Measurements from ENCODE around the gene MEGF9.
A peak's percentile ranks its signal among the peaks of the same experiment; 100 is the strongest.

The MEGF9 gene

DNA sequence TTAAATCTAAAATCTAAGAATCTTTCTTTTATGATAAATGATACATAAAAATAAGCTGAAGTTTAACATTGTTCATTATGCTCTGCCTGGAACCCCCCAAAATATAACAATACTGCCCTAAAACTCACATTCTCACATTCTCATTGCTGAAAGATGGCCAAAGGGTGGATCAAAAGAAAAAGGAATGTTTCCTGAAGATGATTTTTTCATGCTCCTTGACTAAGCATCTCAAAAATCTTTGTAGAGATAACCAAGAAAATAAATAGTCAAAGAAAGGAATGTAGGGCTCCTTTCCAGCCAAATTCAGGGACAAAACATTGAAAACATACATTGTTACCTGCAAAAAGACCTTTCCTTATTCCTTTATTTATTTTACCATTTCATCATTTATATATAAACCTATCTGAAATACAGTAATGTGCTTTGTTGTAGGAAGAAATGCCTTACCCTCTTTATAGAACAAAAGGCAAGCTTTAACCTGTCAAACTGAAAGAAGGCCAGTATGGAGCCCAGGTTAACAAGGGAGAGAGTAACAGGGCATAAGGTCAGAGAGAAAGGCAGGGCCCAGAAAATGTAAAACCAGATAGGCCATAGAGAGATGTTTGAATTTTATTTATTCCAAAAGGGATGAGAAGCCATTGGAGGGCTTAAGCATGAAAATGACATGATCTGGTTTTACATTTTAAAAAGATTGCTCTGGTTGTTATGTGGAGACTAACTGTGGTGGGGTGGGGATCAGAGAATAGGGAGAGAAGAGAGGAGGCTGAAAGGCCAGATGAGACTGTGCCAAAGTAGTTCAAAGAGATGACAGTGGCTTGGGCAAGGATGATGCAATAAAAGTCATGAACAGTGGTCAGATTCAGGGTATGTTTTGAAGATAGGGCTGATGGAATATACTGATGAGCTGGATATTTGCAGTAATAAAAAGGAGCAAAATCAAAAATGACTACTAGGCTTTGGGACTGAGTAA is 97.0 kb downstream of the MEGF9 start:
- no peak overlapping the region for H2AFZ ChIP-seq (ENCODE audit: low read depth, low read length)
- H3K36me3 ChIP-seq (ENCODE audit: insufficient read depth, low read length): peaks cover 13% of the 10 kb centered on the region
- H3K27me3 ChIP-seq (ENCODE audit: insufficient read depth, low read length): no peaks in the 10 kb centered on the region
- H3K4me3 ChIP-seq (ENCODE audit: low read length): no peak overlapping the region
- peaks cover 3% of the 10 kb centered on the region for H3K4me1 ChIP-seq (ENCODE audit: insufficient read depth, low read length)
- H3K9me3 ChIP-seq (ENCODE audit: low read length): no peaks in the 10 kb centered on the region

DNA sequence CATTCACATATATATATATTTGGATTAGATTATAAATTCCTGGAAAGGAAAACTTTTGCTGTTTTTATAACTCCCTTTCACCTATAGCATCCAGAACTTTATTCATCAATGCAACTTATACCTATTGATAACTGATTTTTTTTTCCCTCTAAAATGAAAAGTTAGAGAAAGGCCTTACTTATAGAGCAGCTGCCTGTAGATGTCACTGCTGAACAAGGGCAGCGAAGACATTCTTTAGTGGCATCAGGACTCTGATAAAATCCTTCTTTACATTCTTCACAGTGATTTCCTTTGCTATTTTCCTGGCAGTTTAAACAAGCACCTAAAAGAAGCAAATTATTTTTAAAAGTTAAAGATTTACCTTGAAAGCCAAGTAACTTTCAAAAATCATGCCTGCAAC is 102.1 kb downstream of the MEGF9 start:
- Histone ChIP-seq H3K4me3 (ENCODE audit: low read length) (no peak overlapping the region), H2AFZ (ENCODE audit: low read depth, low read length) (no peak overlapping the region), H3K4me1 (ENCODE audit: insufficient read depth, low read length) (no peaks in the 10 kb centered on the region), H3K27me3 (ENCODE audit: insufficient read depth, low read length) (no peaks in the 10 kb centered on the region), H3K9me3 (ENCODE audit: low read length) (no peaks in the 10 kb centered on the region), H3K36me3 (ENCODE audit: insufficient read depth, low read length) (peaks cover 17% of the 10 kb centered on the region)

DNA sequence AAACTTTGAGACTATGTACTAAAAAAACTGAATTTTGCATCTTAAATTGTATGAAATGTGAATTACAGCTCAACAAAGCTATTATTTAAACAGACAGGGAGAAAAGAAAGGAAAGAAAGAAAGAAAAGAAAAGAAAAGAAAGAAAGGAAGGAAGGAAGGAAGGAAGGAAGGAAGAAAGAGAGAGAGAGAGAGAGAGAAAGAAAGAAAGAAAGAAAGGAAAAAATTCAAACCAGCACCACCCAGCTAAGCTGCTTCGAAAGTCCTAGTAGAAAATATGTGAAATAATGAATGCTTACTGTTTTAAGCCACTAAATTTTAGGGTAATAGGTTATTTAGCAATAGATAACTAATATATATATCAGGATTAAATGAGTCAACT is 102.6 kb downstream of the MEGF9 start:
- Histone ChIP-seq H2AFZ (ENCODE audit: low read depth, low read length) (no peak overlapping the region), H3K27me3 (ENCODE audit: insufficient read depth, low read length) (no peaks in the 10 kb centered on the region), H3K36me3 (ENCODE audit: insufficient read depth, low read length) (peaks cover 17% of the 10 kb centered on the region), H3K4me1 (ENCODE audit: insufficient read depth, low read length) (no peaks in the 10 kb centered on the region), H3K9me3 (ENCODE audit: low read length) (no peaks in the 10 kb centered on the region), H3K4me3 (ENCODE audit: low read length) (no peak overlapping the region)

DNA sequence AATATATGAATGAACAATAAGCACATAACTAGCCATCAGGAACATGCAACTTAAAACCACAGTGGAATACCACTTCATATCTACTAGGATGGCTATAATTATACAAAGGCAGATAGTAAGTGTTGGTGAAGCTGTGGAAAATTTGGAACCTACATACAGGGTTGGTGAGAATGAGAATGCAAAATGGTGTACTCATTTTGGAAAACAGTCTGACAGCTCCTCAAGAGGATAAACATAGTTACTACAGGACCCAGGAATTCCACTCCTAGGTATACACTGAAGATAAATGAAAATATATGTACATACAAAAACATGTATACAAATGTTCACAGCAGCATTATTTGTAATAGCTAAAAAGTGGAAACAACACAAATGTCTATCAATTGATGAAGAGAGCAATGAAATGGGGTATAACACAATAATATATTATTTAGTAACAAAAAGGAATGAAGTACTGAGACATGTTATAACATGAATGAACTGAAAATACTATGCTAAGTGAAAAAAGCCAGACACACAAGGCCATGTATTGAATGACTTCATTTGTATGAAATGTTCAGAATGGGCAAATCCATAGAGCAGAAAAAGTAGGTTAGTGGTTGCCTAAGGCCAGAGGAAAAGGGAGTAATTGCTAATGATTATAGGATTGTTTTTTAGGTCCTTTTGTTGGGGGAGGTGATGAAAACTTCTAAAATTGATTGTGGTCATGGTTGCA is 103.1 kb downstream of the MEGF9 start:
- H3K9me3 ChIP-seq (ENCODE audit: low read length): no peaks in the 10 kb centered on the region
- H3K4me1 ChIP-seq (ENCODE audit: insufficient read depth, low read length): no peaks in the 10 kb centered on the region
- H3K27me3 ChIP-seq (ENCODE audit: insufficient read depth, low read length): no peaks in the 10 kb centered on the region
- no peak overlapping the region for H3K4me3 ChIP-seq (ENCODE audit: low read length)
- peaks cover 21% of the 10 kb centered on the region for H3K36me3 ChIP-seq (ENCODE audit: insufficient read depth, low read length)
- no peak overlapping the region for H2AFZ ChIP-seq (ENCODE audit: low read depth, low read length)

DNA sequence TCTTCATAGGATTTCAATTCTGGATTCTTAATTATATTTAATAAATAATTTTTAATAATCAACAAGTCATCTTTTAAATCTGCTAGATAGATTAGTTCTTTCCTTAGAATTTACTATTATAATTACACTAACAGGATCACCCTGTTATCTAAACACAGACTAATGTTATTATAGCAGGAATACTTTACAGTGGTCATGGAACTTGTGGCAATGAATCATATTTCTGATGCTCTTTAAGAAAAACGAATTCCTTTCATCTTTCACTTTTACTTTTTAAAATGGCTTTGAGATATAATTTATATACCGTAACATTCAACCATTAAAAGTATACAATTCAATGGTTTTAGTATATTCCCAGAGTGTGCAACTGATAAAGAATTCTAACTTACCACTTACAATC is 104.6 kb downstream of the MEGF9 start:
- Histone ChIP-seq H2AFZ (ENCODE audit: low read depth, low read length) (no peak overlapping the region), H3K36me3 (ENCODE audit: insufficient read depth, low read length) (peaks cover 33% of the 10 kb centered on the region), H3K4me1 (ENCODE audit: insufficient read depth, low read length) (no peaks in the 10 kb centered on the region), H3K4me3 (ENCODE audit: low read length) (no peak overlapping the region), H3K27me3 (ENCODE audit: insufficient read depth, low read length) (no peaks in the 10 kb centered on the region), H3K9me3 (ENCODE audit: low read length) (no peaks in the 10 kb centered on the region)

DNA sequence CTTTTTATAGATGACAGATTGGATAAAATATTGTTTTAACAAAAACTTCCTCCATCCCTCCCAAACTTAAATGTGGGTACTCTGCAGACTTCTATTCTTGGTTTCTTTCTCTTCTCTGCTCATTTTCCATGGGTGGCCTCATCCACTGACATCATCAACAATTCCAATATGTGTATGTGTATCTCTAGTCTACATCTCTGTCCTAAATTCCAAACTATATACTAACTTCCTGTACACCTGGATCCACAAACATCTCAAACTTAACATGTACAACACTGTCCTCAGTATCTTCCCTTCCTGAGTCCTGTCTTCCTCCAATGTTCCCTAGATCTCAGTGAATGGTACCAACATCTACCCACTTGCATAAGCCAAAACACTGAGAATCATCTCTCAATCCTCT is 105.8 kb downstream of the MEGF9 start:
- Histone ChIP-seq H3K4me1 (ENCODE audit: insufficient read depth, low read length) (no peaks in the 10 kb centered on the region), H2AFZ (ENCODE audit: low read depth, low read length) (no peak overlapping the region), H3K27me3 (ENCODE audit: insufficient read depth, low read length) (no peaks in the 10 kb centered on the region), H3K9me3 (ENCODE audit: low read length) (no peaks in the 10 kb centered on the region), H3K4me3 (ENCODE audit: low read length) (no peak overlapping the region), H3K36me3 (ENCODE audit: insufficient read depth, low read length) (peaks cover 36% of the 10 kb centered on the region)

DNA sequence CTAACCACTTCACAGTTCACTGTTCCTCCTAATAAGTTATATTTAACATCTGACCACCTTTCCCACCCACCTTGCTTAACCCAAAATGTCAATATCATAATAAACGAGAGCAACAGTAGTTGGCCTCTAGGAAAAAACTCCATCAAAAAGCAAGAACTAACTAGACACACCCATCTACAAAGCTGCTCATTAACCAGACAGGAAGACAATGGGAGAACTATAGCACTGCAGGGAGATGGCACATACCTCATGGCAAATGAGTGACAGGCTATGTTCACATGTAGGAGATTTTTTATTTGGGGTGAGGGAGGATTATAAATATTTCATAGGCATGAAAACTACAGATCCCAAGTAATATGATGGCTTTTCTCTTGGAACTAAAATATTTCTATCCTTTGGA is 110.7 kb downstream of the MEGF9 start:
- H3K4me1 ChIP-seq (ENCODE audit: insufficient read depth, low read length): no peaks in the 10 kb centered on the region
- no peak overlapping the region for H2AFZ ChIP-seq (ENCODE audit: low read depth, low read length)
- no peaks in the 10 kb centered on the region for H3K9me3 ChIP-seq (ENCODE audit: low read length)
- no peak overlapping the region for H3K4me3 ChIP-seq (ENCODE audit: low read length)
- peaks cover 31% of the 10 kb centered on the region for H3K36me3 ChIP-seq (ENCODE audit: insufficient read depth, low read length)
- no peaks in the 10 kb centered on the region for H3K27me3 ChIP-seq (ENCODE audit: insufficient read depth, low read length)

DNA sequence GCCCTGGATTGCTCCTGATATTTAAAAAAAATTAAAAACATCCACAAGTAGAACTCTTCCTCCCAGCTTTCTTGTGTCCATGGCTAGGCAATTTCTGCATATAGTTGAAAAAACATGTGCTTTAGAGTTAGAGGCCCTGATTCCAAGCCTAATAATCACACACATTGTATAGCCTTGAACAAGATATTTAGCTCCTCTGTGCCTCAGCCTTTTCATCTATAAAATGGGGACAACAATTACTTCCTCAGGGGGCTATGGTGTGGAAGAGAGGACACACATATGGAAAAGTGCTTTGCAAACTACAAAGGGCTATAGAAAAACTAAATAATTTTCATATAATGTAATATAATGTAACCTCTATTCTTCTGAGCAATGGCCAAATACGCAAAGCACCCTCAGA is 111.3 kb downstream of the MEGF9 start:
- Histone ChIP-seq H3K27me3 (ENCODE audit: insufficient read depth, low read length) (no peaks in the 10 kb centered on the region), H2AFZ (ENCODE audit: low read depth, low read length) (no peak overlapping the region), H3K36me3 (ENCODE audit: insufficient read depth, low read length) (peaks cover 29% of the 10 kb centered on the region), H3K4me3 (ENCODE audit: low read length) (no peak overlapping the region), H3K4me1 (ENCODE audit: insufficient read depth, low read length) (no peaks in the 10 kb centered on the region), H3K9me3 (ENCODE audit: low read length) (no peaks in the 10 kb centered on the region)

DNA sequence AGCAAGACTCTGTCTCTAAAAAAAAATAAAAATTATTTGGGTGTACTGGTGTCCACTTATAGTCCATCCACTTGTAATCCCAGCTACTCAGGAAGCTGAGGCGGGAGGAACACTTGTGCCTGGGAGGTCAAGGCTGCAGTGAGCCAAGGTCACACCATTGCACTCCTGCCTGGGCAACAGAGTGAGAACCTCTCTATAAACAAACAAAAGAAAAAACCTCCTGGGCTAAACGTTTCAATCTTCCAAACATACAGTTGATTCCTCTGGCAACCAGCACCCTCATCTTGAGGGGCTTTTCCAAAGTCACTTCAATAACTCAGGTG is 120.4 kb downstream of the MEGF9 start:
- Histone ChIP-seq H3K36me3 (ENCODE audit: insufficient read depth, low read length) (no peaks in the 10 kb centered on the region), H3K9me3 (ENCODE audit: low read length) (no peaks in the 10 kb centered on the region), H3K4me1 (ENCODE audit: insufficient read depth, low read length) (no peaks in the 10 kb centered on the region), H3K27me3 (ENCODE audit: insufficient read depth, low read length) (no peaks in the 10 kb centered on the region), H3K4me3 (ENCODE audit: low read length) (no peak overlapping the region), H2AFZ (ENCODE audit: low read depth, low read length) (no peak overlapping the region)

DNA sequence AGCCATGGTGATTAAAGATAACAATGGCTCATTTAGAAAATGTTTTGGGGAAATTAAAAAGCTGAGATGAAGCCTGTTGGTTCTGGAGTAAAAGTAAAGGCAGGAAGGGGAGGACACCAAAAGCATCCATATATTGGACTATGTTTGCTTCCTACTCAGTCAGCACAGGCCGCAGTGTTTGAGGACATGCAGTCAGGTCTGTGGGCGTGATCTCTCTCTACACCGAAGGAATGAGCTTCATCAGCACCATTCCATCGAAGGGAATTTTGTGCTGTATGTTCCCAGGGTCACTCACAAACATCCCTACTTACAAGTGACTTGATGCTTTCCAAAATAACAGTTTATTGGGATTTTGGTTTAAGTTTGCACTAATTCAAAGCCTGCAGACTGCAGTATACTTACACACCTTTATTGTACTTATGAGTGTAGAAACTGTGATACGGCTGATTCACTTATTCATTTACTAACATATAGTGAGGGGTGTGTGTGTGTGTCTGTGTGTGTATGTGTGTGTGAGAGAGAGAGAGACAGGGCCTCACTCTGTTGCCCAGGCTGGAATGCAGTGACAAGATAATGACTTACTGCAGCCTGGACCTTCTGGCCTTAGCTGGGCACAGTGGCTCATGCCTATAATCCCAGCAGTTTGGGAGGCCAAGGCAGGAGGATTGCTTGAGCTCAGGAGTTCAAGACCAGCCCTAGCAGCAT is 120.9 kb downstream of the MEGF9 start:
- H3K27me3 ChIP-seq (ENCODE audit: insufficient read depth, low read length): no peaks in the 10 kb centered on the region
- H2AFZ ChIP-seq (ENCODE audit: low read depth, low read length): no peak overlapping the region
- no peaks in the 10 kb centered on the region for H3K9me3 ChIP-seq (ENCODE audit: low read length)
- H3K36me3 ChIP-seq (ENCODE audit: insufficient read depth, low read length): no peaks in the 10 kb centered on the region
- H3K4me1 ChIP-seq (ENCODE audit: insufficient read depth, low read length): no peaks in the 10 kb centered on the region
- H3K4me3 ChIP-seq (ENCODE audit: low read length): no peak overlapping the region

DNA sequence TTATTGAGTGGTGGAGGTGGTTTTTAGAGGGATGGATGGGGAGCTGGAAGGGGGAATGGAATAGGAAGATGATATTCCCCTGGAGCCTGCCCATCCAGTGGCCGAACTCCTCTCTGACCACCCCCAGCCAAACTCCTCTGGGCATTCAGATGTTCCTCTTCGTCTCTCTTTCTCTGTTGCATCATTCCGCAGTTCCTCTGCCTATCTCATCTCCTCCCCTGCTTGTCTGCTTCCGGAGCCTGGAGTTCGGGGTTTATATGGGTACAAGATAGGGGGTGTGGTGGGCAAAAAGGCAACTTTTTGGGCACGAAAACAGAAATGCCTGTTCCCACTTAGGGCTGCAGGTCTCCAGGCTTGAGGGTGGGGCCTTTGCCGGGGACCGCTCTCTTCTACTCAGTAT is 122.1 kb downstream of the MEGF9 start:
- H3K9me3 ChIP-seq (ENCODE audit: low read length): no peaks in the 10 kb centered on the region
- no peaks in the 10 kb centered on the region for H3K36me3 ChIP-seq (ENCODE audit: insufficient read depth, low read length)
- H2AFZ ChIP-seq (ENCODE audit: low read depth, low read length): no peak overlapping the region
- H3K4me3 ChIP-seq (ENCODE audit: low read length): no peak overlapping the region
- no peaks in the 10 kb centered on the region for H3K27me3 ChIP-seq (ENCODE audit: insufficient read depth, low read length)
- peaks cover 6% of the 10 kb centered on the region for H3K4me1 ChIP-seq (ENCODE audit: insufficient read depth, low read length)

DNA sequence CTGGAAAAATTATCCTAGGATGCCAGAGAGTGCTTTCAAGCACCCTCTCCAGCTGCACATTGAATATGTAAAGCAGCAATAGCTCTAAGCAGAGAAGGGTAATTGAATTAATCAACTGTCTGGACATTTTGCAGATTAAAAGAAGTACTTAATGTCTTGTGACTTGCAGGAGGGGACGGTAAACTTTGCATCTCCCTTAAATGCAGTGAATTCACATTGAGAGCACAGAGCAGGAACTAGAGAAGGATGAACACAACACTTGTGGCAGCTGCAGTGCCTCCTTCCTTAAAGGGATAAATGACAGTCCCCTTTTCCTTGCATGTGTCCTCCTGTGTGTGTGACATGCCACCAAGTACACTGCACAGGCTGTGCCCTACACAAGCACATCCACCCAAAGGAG is 126.9 kb downstream of the MEGF9 start:
- no peaks in the 10 kb centered on the region for H3K36me3 ChIP-seq (ENCODE audit: insufficient read depth, low read length)
- peaks cover 24% of the 10 kb centered on the region for H3K4me1 ChIP-seq (ENCODE audit: insufficient read depth, low read length)
- no peaks in the 10 kb centered on the region for H3K9me3 ChIP-seq (ENCODE audit: low read length)
- H2AFZ ChIP-seq (ENCODE audit: low read depth, low read length): peak overlapping the region; percentile 42
- H3K4me3 ChIP-seq (ENCODE audit: low read length): no peak overlapping the region
- H3K27me3 ChIP-seq (ENCODE audit: insufficient read depth, low read length): no peaks in the 10 kb centered on the region

DNA sequence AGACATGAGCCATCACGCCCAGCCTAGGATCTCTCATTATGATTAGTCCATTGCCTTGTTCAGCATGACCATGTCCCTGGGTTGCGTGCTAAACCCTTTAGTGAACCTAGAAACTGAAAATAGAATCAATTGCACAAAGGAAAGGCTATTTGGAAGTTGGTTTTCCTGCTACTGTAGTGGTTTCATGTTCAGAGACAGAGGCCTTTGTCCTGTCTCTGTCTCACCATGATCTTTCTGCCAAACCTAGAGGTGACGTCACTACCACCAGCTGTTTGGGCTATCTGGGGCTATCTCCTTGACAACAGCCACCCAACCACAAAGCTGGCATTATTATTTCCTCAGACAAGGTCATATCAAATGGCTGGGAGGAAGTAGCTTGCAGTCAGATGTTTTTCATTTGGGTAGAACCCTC is 130.3 kb downstream of the MEGF9 start:
- no peaks in the 10 kb centered on the region for H3K36me3 ChIP-seq (ENCODE audit: insufficient read depth, low read length)
- H2AFZ ChIP-seq (ENCODE audit: low read depth, low read length): peak overlapping the region; percentile 4
- no peaks in the 10 kb centered on the region for H3K9me3 ChIP-seq (ENCODE audit: low read length)
- H3K4me1 ChIP-seq (ENCODE audit: insufficient read depth, low read length): peaks cover 29% of the 10 kb centered on the region
- H3K27me3 ChIP-seq (ENCODE audit: insufficient read depth, low read length): no peaks in the 10 kb centered on the region
- H3K4me3 ChIP-seq (ENCODE audit: low read length): no peak overlapping the region

All from neuron (in vitro differentiated cells).